WTC11 (cell line): ENCODE data around the gene ALAD.
"Not testable (repeated sequence)": the region's sequence is repeated elsewhere in the genome, so short reads cannot be mapped to it uniquely, and the experiment has no call there.

Experiments used
- ATF6 ChIP-seq: sonication (generic); formaldehyde crosslinking; IDR thresholded peaks from 2 replicates; pipeline ENCODE4 v1.8.1; 2023; ENCODE audit warnings: mild to moderate bottlenecking, missing genetic modification reagents
- CBFB ChIP-seq: sonication (generic); formaldehyde crosslinking; IDR thresholded peaks from 2 replicates; pipeline ENCODE4 v1.8.1; 2022; ENCODE audit warnings: mild to moderate bottlenecking, low read depth, missing genetic modification reagents
- CTCF ChIP-seq: fragments of 200-600 bp; IDR thresholded peaks from 2 replicates; pipeline ENCODE4 v1.8.0; 2022; ENCODE audit warnings: antibody characterized with exemption
- ESRRA ChIP-seq: sonication (generic); formaldehyde crosslinking; IDR thresholded peaks from 2 replicates; pipeline ENCODE4 v1.8.1; 2022; ENCODE audit warnings: mild to moderate bottlenecking, missing genetic modification reagents, borderline replicate concordance
- MAX ChIP-seq: sonication (generic); formaldehyde crosslinking; IDR thresholded peaks from 2 replicates; pipeline ENCODE4 v1.8.0; 2022; ENCODE audit warnings: mild to moderate bottlenecking, missing genetic modification reagents
- RELA ChIP-seq: sonication (generic); formaldehyde crosslinking; IDR thresholded peaks from 2 replicates; pipeline ENCODE4 v1.8.1; 2022; ENCODE audit warnings: missing genetic modification reagents, mild to moderate bottlenecking, borderline replicate concordance
- TP53 ChIP-seq: sonication (generic); formaldehyde crosslinking; IDR thresholded peaks from 2 replicates; pipeline ENCODE4 v1.8.1; 2023; ENCODE audit warnings: mild to moderate bottlenecking, missing genetic modification reagents
- ZNF138 ChIP-seq: sonication (generic); formaldehyde crosslinking; conservative IDR thresholded peaks from 2 replicates; pipeline ENCODE4 v1.8.1; 2022; ENCODE audit warnings: mild to moderate bottlenecking, moderate library complexity, missing genetic modification reagents
- TF ChIP-seq, protein P1 (sequence below): sonication (generic); formaldehyde crosslinking; IDR thresholded peaks from 2 replicates; pipeline ENCODE4 v1.8.1; 2022; ENCODE audit warnings: missing genetic modification reagents, borderline replicate concordance
- TF ChIP-seq, protein P2 (sequence below): fragments of 250-450 bp; sonication (Bioruptor Pico); IDR thresholded peaks from 2 replicates; pipeline ENCODE4 v1.9.0; 2021; ENCODE audit warnings: mild to moderate bottlenecking
- TF ChIP-seq, protein P3 (sequence below): sonication (generic); formaldehyde crosslinking; IDR thresholded peaks from 2 replicates; pipeline ENCODE4 v1.8.1; 2022; ENCODE audit warnings: mild to moderate bottlenecking, missing genetic modification reagents, moderate library complexity, borderline replicate concordance

- TF ChIP-seq, protein P1, sequence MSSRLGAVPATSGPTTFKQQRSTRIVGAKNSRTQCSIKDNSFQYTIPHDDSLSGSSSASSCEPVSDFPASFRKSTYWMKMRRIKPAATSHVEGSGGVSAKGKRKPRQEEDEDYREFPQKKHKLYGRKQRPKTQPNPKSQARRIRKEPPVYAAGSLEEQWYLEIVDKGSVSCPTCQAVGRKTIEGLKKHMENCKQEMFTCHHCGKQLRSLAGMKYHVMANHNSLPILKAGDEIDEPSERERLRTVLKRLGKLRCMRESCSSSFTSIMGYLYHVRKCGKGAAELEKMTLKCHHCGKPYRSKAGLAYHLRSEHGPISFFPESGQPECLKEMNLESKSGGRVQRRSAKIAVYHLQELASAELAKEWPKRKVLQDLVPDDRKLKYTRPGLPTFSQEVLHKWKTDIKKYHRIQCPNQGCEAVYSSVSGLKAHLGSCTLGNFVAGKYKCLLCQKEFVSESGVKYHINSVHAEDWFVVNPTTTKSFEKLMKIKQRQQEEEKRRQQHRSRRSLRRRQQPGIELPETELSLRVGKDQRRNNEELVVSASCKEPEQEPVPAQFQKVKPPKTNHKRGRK (CRISPR knock-in tag): not testable (repeated sequence)
- not testable (repeated sequence) for TF ChIP-seq CTCF; CBFB; RELA (CRISPR knock-in tag); MAX; ESRRA (CRISPR knock-in tag); TP53 (CRISPR knock-in tag); ZNF138 (CRISPR knock-in tag); ATF6
- TF ChIP-seq, protein P2, sequence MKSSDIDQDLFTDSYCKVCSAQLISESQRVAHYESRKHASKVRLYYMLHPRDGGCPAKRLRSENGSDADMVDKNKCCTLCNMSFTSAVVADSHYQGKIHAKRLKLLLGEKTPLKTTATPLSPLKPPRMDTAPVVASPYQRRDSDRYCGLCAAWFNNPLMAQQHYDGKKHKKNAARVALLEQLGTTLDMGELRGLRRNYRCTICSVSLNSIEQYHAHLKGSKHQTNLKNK (CRISPR knock-in tag): not testable (repeated sequence)
- TF ChIP-seq, protein P3, sequence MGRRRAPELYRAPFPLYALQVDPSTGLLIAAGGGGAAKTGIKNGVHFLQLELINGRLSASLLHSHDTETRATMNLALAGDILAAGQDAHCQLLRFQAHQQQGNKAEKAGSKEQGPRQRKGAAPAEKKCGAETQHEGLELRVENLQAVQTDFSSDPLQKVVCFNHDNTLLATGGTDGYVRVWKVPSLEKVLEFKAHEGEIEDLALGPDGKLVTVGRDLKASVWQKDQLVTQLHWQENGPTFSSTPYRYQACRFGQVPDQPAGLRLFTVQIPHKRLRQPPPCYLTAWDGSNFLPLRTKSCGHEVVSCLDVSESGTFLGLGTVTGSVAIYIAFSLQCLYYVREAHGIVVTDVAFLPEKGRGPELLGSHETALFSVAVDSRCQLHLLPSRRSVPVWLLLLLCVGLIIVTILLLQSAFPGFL (CRISPR knock-in tag): not testable (repeated sequence)
Measured at GRCh38 chr9:113437716-113438115, 36.6 kb upstream of the ALAD start.
